A549 (cell line): ENCODE results near the gene TMED7. TPM values are rescaled to one million over a fixed set of nuclear protein-coding genes. Genes with fewer than 3 reads are reported as not detected.

Experiments
- ATAC-seq, 2 experiments: fragments of 200-7000 bp in 1 of 2; fragments of >200 bp in 1 of 2; cut with Nextera tagmentation in 1 of 2; cut with Tn5 transposase in 1 of 2; 3 replicates each; pipeline versions ENCODE4 v1.8.0 to v1.9.1; 2018 to 2020; ENCODE audit warnings: mild to moderate bottlenecking in 1 of 2, moderate library complexity in 1 of 2
- CTCF ChIA-PET: fragments of 300-600 bp; sonication (Branson Sonifier 250); formaldehyde crosslinking; extraction: SDS; loops from one replicate; lab custom pipeline; 2021; ENCODE audit warnings: antibody characterized with exemption, inconsistent platforms; lab: Yijun Ruan, JAX
- POLR2A ChIA-PET: fragments of 350-600 bp; formaldehyde crosslinking; extraction: SDS; loops from one replicate; lab custom pipeline; 2021; ENCODE audit warnings: antibody characterized with exemption, inconsistent platforms; lab: Yijun Ruan, JAX
- DNase-seq, 2 experiments: peaks; one replicate each; pipeline versions ENCODE4 v3.0.0 to v3.0.0-alpha.2; 2011 to 2016; ENCODE audit warnings: low read depth in 1 of 2, low spot score in 1 of 2
- FAIRE-seq: peaks from 2 replicates; lab custom pipeline; 2011; peaks lifted over from hg19 to GRCh38; lab: Jason Lieb, UNC
- H3K27ac ChIP-seq, 2 experiments: fragments of >200 bp; sonication (Bioruptor Twin); formaldehyde crosslinking; 3 replicates each; pipeline ENCODE4 v1.5.1; 2016 to 2017
- H3K4me1 ChIP-seq: fragments of >200 bp; sonication (Bioruptor Twin); formaldehyde crosslinking; 3 replicates; pipeline ENCODE4 v1.6.1; 2016
- H3K4me2 ChIP-seq: fragments of >200 bp; sonication (Bioruptor Twin); formaldehyde crosslinking; 3 replicates; pipeline ENCODE4 v1.6.1; 2016
- H3K4me3 ChIP-seq: fragments of >200 bp; sonication (Bioruptor Twin); formaldehyde crosslinking; 3 replicates; pipeline ENCODE4 v1.5.1; 2016
- H3K9me3 ChIP-seq: fragments of >200 bp; sonication (Bioruptor Twin); formaldehyde crosslinking; 3 replicates; pipeline ENCODE4 v1.6.1; 2016
- BCL3 ChIP-seq: fragments of >200 bp; sonication (Bioruptor Twin); formaldehyde crosslinking; IDR thresholded peaks from 3 replicates; pipeline ENCODE4 v1.6.1; 2016
- CEBPB ChIP-seq, 2 experiments: fragments of >200 bp in 1 of 2; sonication (Bioruptor Twin) in 1 of 2; formaldehyde crosslinking in 1 of 2; IDR thresholded peaks; 2 replicates each; pipeline ENCODE4 v1.6.1; 2012 to 2016
- CHD4 ChIP-seq: fragments of 200-600 bp; sonication (generic); IDR thresholded peaks from 2 replicates; pipeline ENCODE4 v1.6.1; 2016; ENCODE audit warnings: antibody characterized with exemption, mild to moderate bottlenecking, borderline replicate concordance
- CTCF ChIP-seq: fragments of >200 bp; sonication (Bioruptor Twin); formaldehyde crosslinking; IDR thresholded peaks from 3 replicates; pipeline ENCODE4 v1.5.1; 2016
- E2F6 ChIP-seq: IDR thresholded peaks from 2 replicates; pipeline ENCODE4 v1.6.1; 2012; ENCODE audit warnings: low read depth, borderline replicate concordance
- EHF ChIP-seq: fragments of 250-450 bp; sonication (Bioruptor Pico); IDR thresholded peaks from 2 replicates; pipeline ENCODE4 v1.5.0; 2020; ENCODE audit warnings: mild to moderate bottlenecking
- ELK1 ChIP-seq: fragments of 150-350 bp; IDR thresholded peaks from 2 replicates; pipeline ENCODE4 v1.6.1; 2014; ENCODE audit warnings: low read depth, mild to moderate bottlenecking, low read length
- EP300 ChIP-seq, 2 experiments: fragments of >200 bp; sonication (Bioruptor Twin); formaldehyde crosslinking; IDR thresholded peaks; 2 replicates in 1 of 2; 3 replicates in 1 of 2; pipeline ENCODE4 v1.6.1; 2016 to 2017
- FOSB ChIP-seq: fragments of 250-450 bp; sonication (Bioruptor Pico); IDR thresholded peaks from 2 replicates; pipeline ENCODE4 v1.5.0; 2020; ENCODE audit warnings: mild to moderate bottlenecking, moderate library complexity
- HEYL ChIP-seq: fragments of 250-450 bp; sonication (Bioruptor Pico); IDR thresholded peaks from 2 replicates; pipeline ENCODE4 v1.8.0; 2021; ENCODE audit warnings: mild to moderate bottlenecking, moderate library complexity
- JUNB ChIP-seq: fragments of >200 bp; sonication (Bioruptor Twin); formaldehyde crosslinking; IDR thresholded peaks from 2 replicates; pipeline ENCODE4 v1.6.1; 2016
- MAZ ChIP-seq: fragments of 150-350 bp; IDR thresholded peaks from 2 replicates; pipeline ENCODE4 v1.6.1; 2014; ENCODE audit warnings: antibody characterized with exemption, low read depth, low read length, borderline replicate concordance
- NFE2L2 ChIP-seq: fragments of 150-350 bp; conservative IDR thresholded peaks from 2 replicates; pipeline ENCODE4 v1.6.1; 2014; ENCODE audit warnings: low read length
- NR3C1 ChIP-seq: fragments of >200 bp; sonication (Bioruptor Twin); formaldehyde crosslinking; IDR thresholded peaks from 3 replicates; pipeline ENCODE4 v1.6.1; 2017
- POLR2A ChIP-seq: IDR thresholded peaks from 2 replicates; pipeline ENCODE4 v1.6.1; 2012; ENCODE audit warnings: mild to moderate bottlenecking, low read length
- RAD21 ChIP-seq, 2 experiments: fragments of >200 bp in 1 of 2; sonication (Bioruptor Twin) in 1 of 2; formaldehyde crosslinking in 1 of 2; IDR thresholded peaks in 1 of 2; conservative IDR thresholded peaks in 1 of 2; 2 replicates in 1 of 2; 3 replicates in 1 of 2; pipeline ENCODE4 v1.6.1; 2012 to 2018; ENCODE audit warnings: inconsistent platforms in 1 of 2
- RCOR1 ChIP-seq: fragments of 150-350 bp; IDR thresholded peaks from 2 replicates; pipeline ENCODE4 v1.6.1; 2014; ENCODE audit warnings: antibody characterized with exemption, low read length, low read depth
- SMC3 ChIP-seq: fragments of >200 bp; sonication (Bioruptor Twin); formaldehyde crosslinking; IDR thresholded peaks from 3 replicates; pipeline ENCODE4 v1.6.1; 2018; ENCODE audit warnings: inconsistent platforms
- SREBF2 ChIP-seq: fragments of 450-650 bp; IDR thresholded peaks from 2 replicates; pipeline ENCODE4 v1.6.1; 2014; ENCODE audit warnings: mild to moderate bottlenecking, moderate library complexity
- TFCP2L1 ChIP-seq: fragments of 250-450 bp; sonication (Bioruptor Pico); IDR thresholded peaks from 2 replicates; pipeline ENCODE4 v1.5.0; 2021; ENCODE audit warnings: mild to moderate bottlenecking
- ZFP36 ChIP-seq: fragments of 450-650 bp; IDR thresholded peaks from 2 replicates; pipeline ENCODE4 v1.6.1; 2014; ENCODE audit warnings: borderline replicate concordance; ENCODE audit not compliant: partially characterized antibody
- WGBS: methylation state at CpG from one replicate; pipeline ENCODE4 v1.1.6; 2017; ENCODE audit errors: missing lambda C conversion rate; 5-methylcytosine and 5-hydroxymethylcytosine counted together
- polyA plus RNA-seq, 4 experiments: library from polyadenylated mRNA; depleted of rRNA in 3 of 4; stranded (reverse); fragments of >200 nt; fragmentation: RNase III in 1 of 4; extraction: RNeasy Plus Mini Kit Qiagen cat#74134 plus additional on column Dnase treatment in 1 of 4; gene quantifications; 2 replicates in 3 of 4; 3 replicates in 1 of 4; pipeline ENCODE4 v1.2.3, GENCODE V29; 2011 to 2017

Gene TMED7
- polyA plus RNA-seq, 2 of the 4 experiments (the other 2 are of a cell fraction): 60.6 to 99.1 TPM

GRCh38 chr5:115621365-115621900 is 4.4 kb downstream of the TMED7 start:
- peaks cover 18% of the 10 kb centered on the region; the same call in 2 of the 3 replicates for H3K4me1 ChIP-seq
- no peak overlapping the region for H3K4me3 ChIP-seq
- no peak for ATAC-seq
- H3K4me2 ChIP-seq: no peak overlapping the region
- no peak overlapping the region for H3K27ac ChIP-seq
- H3K9me3 ChIP-seq: no peaks in the 10 kb centered on the region
- ChIA-PET CTCF (no interaction called here), POLR2A (no interaction called here)
- TF ChIP-seq FOSB (CRISPR knock-in tag): no peak
- TF ChIP-seq JUNB: no peak
- TF ChIP-seq CTCF: no peak
- no peak for TF ChIP-seq ELK1
- no peak for TF ChIP-seq HEYL (CRISPR knock-in tag)
- no peak for TF ChIP-seq EP300 (IDR thresholded peaks at IDR 0.05)
- TF ChIP-seq TFCP2L1: no peak
- TF ChIP-seq POLR2A: no peak
- TF ChIP-seq EHF: no peak
- no peak for TF ChIP-seq NFE2L2
- DNase-seq: no peak
- WGBS: 93% methylated on average over 4 of the region's 4 CpGs
- no peak for FAIRE-seq

- WGBS: 27% methylated on average over 1 of the region's 1 CpG
- TF ChIP-seq MAZ: no peak
- no peak for TF ChIP-seq CHD4
- TF ChIP-seq EHF: no peak
- TF ChIP-seq RAD21 (conservative IDR thresholded peaks at IDR 0.05 in 1 of 2, IDR thresholded peaks at IDR 0.05 in 1 of 2): no peak
- no peak for TF ChIP-seq BCL3
- TF ChIP-seq E2F6: no peak
- no peak for TF ChIP-seq POLR2A
- TF ChIP-seq CEBPB (IDR thresholded peaks at IDR 0.05): no peak
- TF ChIP-seq NR3C1: no peak
- no peak for TF ChIP-seq SREBF2
- no peak for TF ChIP-seq RCOR1
- TF ChIP-seq EP300 (IDR thresholded peaks at IDR 0.05): no peak
- TF ChIP-seq HEYL (CRISPR knock-in tag): no peak
- no peak for TF ChIP-seq SMC3
- no peak for TF ChIP-seq ZFP36
- no peak for FAIRE-seq
- Histone ChIP-seq H3K4me1 (no peaks in the 10 kb centered on the region), H3K4me2 (no peak overlapping the region), H3K27ac (no peak overlapping the region), H3K9me3 (no peaks in the 10 kb centered on the region), H3K4me3 (no peak overlapping the region)
- DNase-seq: no peak
- ChIA-PET CTCF (interaction anchor here (1.1 to 1.2 kb wide), 2 partner anchors 8 to 207 kb away, joined by 3 to 4 read pairs; partner anchors contain the start of gene TMED7), POLR2A (interaction anchor here (1.5 kb wide), 1 partner anchor 73 kb away, joined by 4 read pairs; the partner anchor contains the start of gene FEM1C)
- ATAC-seq: no peak
Observed at GRCh38 chr5:115616892-115617291, 8.9 kb downstream of the TMED7 start.
